ENCODE results near the gene GUCY1A2. TPM values are rescaled to one million over a fixed set of nuclear protein-coding genes. Genes with fewer than 3 reads are reported as not detected.
A peak's percentile ranks its signal among the peaks of the same experiment; 100 is the strongest.
"Not testable (repeated sequence)": the region's sequence is repeated elsewhere in the genome, so short reads cannot be mapped to it uniquely, and the experiment has no call there.

Gene GUCY1A2, protein sequence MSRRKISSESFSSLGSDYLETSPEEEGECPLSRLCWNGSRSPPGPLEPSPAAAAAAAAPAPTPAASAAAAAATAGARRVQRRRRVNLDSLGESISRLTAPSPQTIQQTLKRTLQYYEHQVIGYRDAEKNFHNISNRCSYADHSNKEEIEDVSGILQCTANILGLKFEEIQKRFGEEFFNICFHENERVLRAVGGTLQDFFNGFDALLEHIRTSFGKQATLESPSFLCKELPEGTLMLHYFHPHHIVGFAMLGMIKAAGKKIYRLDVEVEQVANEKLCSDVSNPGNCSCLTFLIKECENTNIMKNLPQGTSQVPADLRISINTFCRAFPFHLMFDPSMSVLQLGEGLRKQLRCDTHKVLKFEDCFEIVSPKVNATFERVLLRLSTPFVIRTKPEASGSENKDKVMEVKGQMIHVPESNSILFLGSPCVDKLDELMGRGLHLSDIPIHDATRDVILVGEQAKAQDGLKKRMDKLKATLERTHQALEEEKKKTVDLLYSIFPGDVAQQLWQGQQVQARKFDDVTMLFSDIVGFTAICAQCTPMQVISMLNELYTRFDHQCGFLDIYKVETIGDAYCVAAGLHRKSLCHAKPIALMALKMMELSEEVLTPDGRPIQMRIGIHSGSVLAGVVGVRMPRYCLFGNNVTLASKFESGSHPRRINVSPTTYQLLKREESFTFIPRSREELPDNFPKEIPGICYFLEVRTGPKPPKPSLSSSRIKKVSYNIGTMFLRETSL
- total RNA-seq, result under 1 TPM in 1 of 2 donors, not detected in 1; 0.04 TPM

- Mint-ChIP-seq H3K27ac (no peak within 1 kb of the TSS), H3K36me3 (peaks cover 0 to 14% of the 10 kb centered on the region in 2 donors), H3K9me3 (peaks cover 0 to 5% of the 10 kb centered on the region in 2 donors)
- DNase-seq (ENCODE audit: low spot score in 2 of 2) (peak in 1 of 2 donors; percentile 1), ATAC-seq (peak in 1 of 2 donors; percentile 37)
Observed at GRCh38 chr11:107018219-107018901, at the start of gene GUCY1A2. TSS of gene GUCY1A2 (minus strand) at chr11:107018476. CDS start at chr11:107018055, 421 bp downstream.

- DNase-seq (ENCODE audit: low spot score in 2 of 2), result no peak
- Mint-ChIP-seq H3K9me3 (peaks cover 30 to 40% of the 10 kb centered on the region in 2 donors), H3K27ac (no peak overlapping the region), H3K36me3 (peaks cover 12 to 17% of the 10 kb centered on the region in 2 donors)
- no peak for ATAC-seq
Observed at GRCh38 chr11:107054391-107054790, 36.1 kb upstream of the GUCY1A2 start.

- peaks cover 12 to 17% of the 10 kb centered on the region in 2 donors for H3K36me3 Mint-ChIP-seq
- ATAC-seq; DNase-seq (ENCODE audit: low spot score in 2 of 2); H3K27ac Mint-ChIP-seq: not testable (repeated sequence)
- peaks cover 32 to 36% of the 10 kb centered on the region in 2 donors for H3K9me3 Mint-ChIP-seq
Observed at GRCh38 chr11:107051332-107051731, 33.1 kb upstream of the GUCY1A2 start.

GRCh38 chr11:107050899-107051298 lies 32.6 kb upstream of the GUCY1A2 start:
- not testable (repeated sequence) for DNase-seq (ENCODE audit: low spot score in 2 of 2); ATAC-seq; H3K27ac Mint-ChIP-seq
- Mint-ChIP-seq H3K36me3 (peaks cover 12 to 17% of the 10 kb centered on the region in 2 donors), H3K9me3 (peaks cover 29 to 36% of the 10 kb centered on the region in 2 donors)

- H3K9me3 Mint-ChIP-seq, result peaks cover 29 to 41% of the 10 kb centered on the region in 2 donors
- no peak overlapping the region for H3K27ac Mint-ChIP-seq
- DNase-seq (ENCODE audit: low spot score in 2 of 2) (no peak), ATAC-seq (no peak)
- peaks cover 12 to 17% of the 10 kb centered on the region in 2 donors for H3K36me3 Mint-ChIP-seq
Observed at GRCh38 chr11:107050121-107050520, 31.8 kb upstream of the GUCY1A2 start.

- H3K9me3 Mint-ChIP-seq, result peaks cover 16 to 17% of the 10 kb centered on the region in 2 donors
- no peak overlapping the region for H3K27ac Mint-ChIP-seq
- no peak for ATAC-seq
- no peaks in the 10 kb centered on the region for H3K36me3 Mint-ChIP-seq
- no peak for DNase-seq (ENCODE audit: low spot score in 2 of 2)
Observed at GRCh38 chr11:107044503-107044902, 26.2 kb upstream of the GUCY1A2 start.

DNA sequence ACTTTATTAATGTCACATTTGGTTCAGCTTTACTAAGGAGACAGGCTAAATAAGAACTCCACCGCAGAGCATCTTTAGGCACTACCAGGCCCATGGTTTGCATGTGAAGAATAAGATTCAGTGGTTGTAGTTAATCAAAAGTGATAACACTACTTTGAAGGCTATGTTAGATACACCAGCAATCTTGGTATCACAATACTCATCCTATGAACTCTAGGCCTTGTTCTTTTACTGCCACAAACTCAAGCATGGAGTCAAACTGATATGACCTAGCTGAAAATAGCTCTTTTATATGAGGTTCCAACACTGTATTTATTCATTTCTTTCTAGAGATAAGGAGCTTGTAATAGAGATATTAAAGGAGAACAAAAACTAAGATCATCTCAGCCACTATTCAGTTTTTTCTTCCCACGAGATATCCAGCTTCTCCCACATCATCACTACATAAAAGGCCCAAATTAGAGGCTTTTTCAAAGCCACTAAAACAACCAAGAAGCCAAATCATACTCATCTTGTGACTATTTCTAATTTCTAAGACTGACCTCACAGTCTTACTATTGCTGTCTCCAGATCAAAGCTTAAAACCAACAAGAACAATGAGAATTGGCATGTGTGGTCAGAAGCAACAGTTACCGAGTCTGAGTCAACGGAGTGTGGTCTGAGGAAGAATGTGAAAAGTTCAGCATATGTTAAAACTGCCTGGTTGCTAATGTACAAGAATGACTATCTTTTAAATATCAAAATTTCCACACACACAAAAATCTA lies 25.1 kb upstream of the GUCY1A2 start:
- H3K9me3 Mint-ChIP-seq, result peaks cover 8 to 11% of the 10 kb centered on the region in 2 donors
- ATAC-seq (peak; percentile 52 to 89), DNase-seq (ENCODE audit: low spot score in 2 of 2) (no peak)

DNA sequence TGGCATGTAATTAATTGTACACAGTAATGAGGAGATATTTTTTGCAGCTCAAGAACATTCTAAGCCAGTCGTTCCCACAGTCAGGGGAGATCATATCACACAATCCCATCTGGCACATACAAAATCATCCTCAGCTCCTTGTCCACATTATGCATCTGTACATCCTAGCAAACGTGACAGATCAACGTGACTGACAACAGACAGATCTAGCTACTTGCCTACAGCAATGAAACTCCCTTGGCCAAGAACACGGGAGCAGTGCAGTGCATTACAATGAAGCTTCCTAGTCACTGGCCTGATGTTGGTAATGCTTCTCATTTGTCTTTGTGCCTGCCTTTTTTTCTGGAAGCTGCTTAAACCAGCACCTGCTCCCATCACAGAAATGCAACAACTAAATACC lies 24.5 kb upstream of the GUCY1A2 start:
- no peak for DNase-seq (ENCODE audit: low spot score in 2 of 2)
- Mint-ChIP-seq H3K36me3 (no peaks in the 10 kb centered on the region), H3K9me3 (peaks cover 5 to 9% of the 10 kb centered on the region in 2 donors), H3K27ac (no peak overlapping the region)
- ATAC-seq, result no peak

More for the DNA sequence above, 25.1 kb upstream of the GUCY1A2 start:
- H3K27ac Mint-ChIP-seq, result no peak overlapping the region
- no peaks in the 10 kb centered on the region for H3K36me3 Mint-ChIP-seq

GRCh38 chr11:107041088-107041444 lies 22.8 kb upstream of the GUCY1A2 start:
- DNase-seq (ENCODE audit: low spot score in 2 of 2) (no peak), ATAC-seq (no peak)
- no peaks in the 10 kb centered on the region for H3K36me3 Mint-ChIP-seq
- H3K9me3 Mint-ChIP-seq, result peaks cover 5 to 9% of the 10 kb centered on the region in 2 donors
- H3K27ac Mint-ChIP-seq, result no peak overlapping the region

DNA sequence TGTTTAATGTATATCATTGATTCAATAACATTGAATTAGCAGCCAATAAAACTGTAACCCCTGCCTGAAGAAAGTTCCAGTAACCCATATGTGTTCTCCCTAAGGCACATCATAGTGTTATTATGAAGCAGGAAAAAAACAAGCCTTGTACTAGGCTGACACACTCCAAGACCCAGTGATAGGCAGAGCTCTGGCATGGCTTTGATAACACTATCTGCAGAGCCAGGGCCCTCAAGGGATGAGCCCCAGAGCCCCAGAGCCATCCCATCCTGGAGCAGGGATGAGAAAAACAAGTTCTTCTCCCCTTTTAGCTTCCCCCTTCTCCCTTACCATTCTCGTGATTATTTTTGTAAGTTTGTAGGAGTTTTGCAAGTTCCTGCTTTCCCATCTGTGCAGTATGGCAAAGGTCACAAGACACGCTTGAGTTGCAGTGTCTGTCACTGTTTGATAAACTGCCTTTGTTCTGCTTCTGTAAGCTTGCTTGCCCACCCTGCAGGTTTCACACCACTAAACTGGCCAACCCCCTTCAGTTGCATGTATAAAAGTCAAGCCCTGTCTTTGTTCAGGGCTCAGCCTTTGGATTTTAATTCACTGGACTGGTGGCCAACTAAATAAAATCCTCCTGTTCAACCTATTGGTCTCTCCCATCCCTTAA lies 22.3 kb upstream of the GUCY1A2 start:
- Mint-ChIP-seq H3K27ac (no peak overlapping the region), H3K9me3 (peaks cover 3 to 9% of the 10 kb centered on the region in 2 donors), H3K36me3 (no peaks in the 10 kb centered on the region)
- ATAC-seq, result no peak
- no peak for DNase-seq (ENCODE audit: low spot score in 2 of 2)

DNA sequence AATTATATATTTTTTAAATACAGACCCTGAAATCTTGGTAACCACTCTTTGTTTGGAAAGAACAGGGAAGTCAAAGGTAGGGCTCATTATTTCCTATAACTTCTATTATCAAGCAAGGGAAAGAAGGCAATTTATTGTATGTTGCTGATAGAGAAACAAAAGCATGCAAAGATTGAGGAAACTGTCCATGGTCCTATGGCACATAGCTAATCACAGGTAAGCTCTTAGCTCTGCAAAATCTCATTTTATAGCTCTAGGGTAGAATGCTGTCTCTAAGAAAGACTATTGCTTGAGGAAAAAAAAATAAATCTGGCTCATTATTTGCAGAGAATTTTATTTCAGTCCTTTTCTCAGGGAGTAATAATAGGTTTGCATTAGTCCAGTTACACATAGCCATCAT lies 7.4 kb upstream of the GUCY1A2 start:
- H3K27ac Mint-ChIP-seq, result no peak overlapping the region
- DNase-seq (ENCODE audit: low spot score in 2 of 2), result no peak
- no peaks in the 10 kb centered on the region for H3K36me3 Mint-ChIP-seq
- no peak for ATAC-seq
- peaks cover 0 to 13% of the 10 kb centered on the region in 2 donors for H3K9me3 Mint-ChIP-seq

GRCh38 chr11:107020594-107020993 lies 2.3 kb upstream of the GUCY1A2 start:
- no peak for DNase-seq (ENCODE audit: low spot score in 2 of 2)
- Mint-ChIP-seq H3K36me3 (peaks cover 0 to 14% of the 10 kb centered on the region in 2 donors), H3K27ac (no peak overlapping the region), H3K9me3 (peaks cover 0 to 5% of the 10 kb centered on the region in 2 donors)
- no peak for ATAC-seq

DNA sequence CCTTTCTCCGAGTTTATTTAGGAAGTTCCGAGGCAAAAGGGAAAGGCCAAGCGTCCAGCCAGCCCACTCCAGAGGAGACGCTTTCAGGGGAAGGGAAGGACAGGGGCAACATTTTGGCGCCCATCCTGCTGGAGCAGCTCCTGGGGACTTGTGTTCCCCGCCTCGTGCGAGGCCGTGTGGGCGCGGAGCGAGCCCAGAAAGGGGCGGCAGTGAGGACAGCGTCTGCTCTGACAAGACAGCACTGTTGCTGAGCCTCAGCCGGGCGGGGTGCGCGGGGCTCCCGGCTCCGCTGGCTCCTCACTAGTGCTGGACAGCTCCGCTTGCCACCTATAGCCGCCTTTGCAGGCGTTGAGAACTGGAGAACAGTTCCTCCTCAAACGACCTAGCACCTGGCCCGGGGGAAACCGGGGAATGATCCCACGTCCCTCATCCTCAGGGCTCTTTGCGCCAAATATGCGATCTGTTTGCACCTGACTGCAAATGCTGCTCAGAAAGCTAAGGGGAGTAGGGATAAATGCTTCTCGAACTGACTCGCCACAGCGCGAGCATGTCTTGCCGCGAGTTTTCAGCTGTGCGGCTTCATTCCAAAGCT lies 722 bp upstream of the GUCY1A2 start:
- peak in 1 of 2 donors; percentile 7 for DNase-seq (ENCODE audit: low spot score in 2 of 2)
- Mint-ChIP-seq H3K27ac (no peak overlapping the region), H3K9me3 (peaks cover 0 to 5% of the 10 kb centered on the region in 2 donors), H3K36me3 (peaks cover 0 to 14% of the 10 kb centered on the region in 2 donors)
- ATAC-seq, result peak in 1 of 2 donors; percentile 45

- H3K9me3 Mint-ChIP-seq, result peaks cover 4 to 5% of the 10 kb centered on the region in 2 donors
- ATAC-seq, result peak; percentile 16 to 82
- peak in 1 of 2 donors; percentile 35 for DNase-seq (ENCODE audit: low spot score in 2 of 2)
- H3K27ac Mint-ChIP-seq, result no peak overlapping the region
- peaks cover 0 to 14% of the 10 kb centered on the region in 2 donors for H3K36me3 Mint-ChIP-seq
Observed at GRCh38 chr11:107017433-107018218, 650 bp downstream of the GUCY1A2 start.

GRCh38 chr11:107017104-107017432 lies 1.2 kb downstream of the GUCY1A2 start:
- ATAC-seq (no peak), DNase-seq (ENCODE audit: low spot score in 2 of 2) (peak in 1 of 2 donors; percentile 1)
- peaks cover 0 to 14% of the 10 kb centered on the region in 2 donors for H3K36me3 Mint-ChIP-seq
- no peak overlapping the region for H3K27ac Mint-ChIP-seq
- peaks cover 4 to 5% of the 10 kb centered on the region in 2 donors for H3K9me3 Mint-ChIP-seq
